HG02852 (cell line): Measurements from ENCODE around the gene ANKRD11.
"Not testable (repeated sequence)": the region's sequence is repeated elsewhere in the genome, so short reads cannot be mapped to it uniquely, and the experiment has no call there.

Experiments
- ATAC-seq: cut with Tn5 transposase; IDR thresholded peaks from one replicate; pipeline ENCODE4 v1.9.1; 2021; ENCODE audit warnings: mild to moderate bottlenecking, moderate library complexity; ENCODE audit not compliant: unreplicated experiment

ANKRD11 gene

GRCh38 chr16:89410322-89410721 is 80.0 kb downstream of the ANKRD11 start:
- no peak for ATAC-seq

GRCh38 chr16:89409161-89409711 is 81.1 kb downstream of the ANKRD11 start:
- ATAC-seq = no peak

- no peak for ATAC-seq
Observed at GRCh38 chr16:89408315-89408714, 82.0 kb downstream of the ANKRD11 start.

- ATAC-seq = no peak
Observed at GRCh38 chr16:89407925-89408300, 82.4 kb downstream of the ANKRD11 start.

- no peak for ATAC-seq
Observed at GRCh38 chr16:89407282-89407924, 83.0 kb downstream of the ANKRD11 start.

- ATAC-seq = no peak
Observed at GRCh38 chr16:89406277-89406888, 84.0 kb downstream of the ANKRD11 start.

- no peak for ATAC-seq
Observed at GRCh38 chr16:89404561-89404960, 85.8 kb downstream of the ANKRD11 start.

GRCh38 chr16:89402962-89403361 is 87.4 kb downstream of the ANKRD11 start:
- no peak for ATAC-seq

- ATAC-seq = no peak
Observed at GRCh38 chr16:89401641-89402445, 88.5 kb downstream of the ANKRD11 start.

- ATAC-seq = no peak
Observed at GRCh38 chr16:89401205-89401604, 89.2 kb downstream of the ANKRD11 start.

GRCh38 chr16:89400740-89401139 is 89.6 kb downstream of the ANKRD11 start:
- no peak for ATAC-seq

GRCh38 chr16:89398924-89399323 is 91.4 kb downstream of the ANKRD11 start:
- ATAC-seq = no peak

GRCh38 chr16:89397331-89397861 is 93.0 kb downstream of the ANKRD11 start:
- no peak for ATAC-seq

- ATAC-seq = no peak
Observed at GRCh38 chr16:89396156-89396555, 94.2 kb downstream of the ANKRD11 start.

GRCh38 chr16:89395150-89396142 is 94.9 kb downstream of the ANKRD11 start:
- ATAC-seq = no peak

GRCh38 chr16:89393738-89394406 is 96.5 kb downstream of the ANKRD11 start:
- ATAC-seq = no peak

GRCh38 chr16:89392881-89393737 is 97.3 kb downstream of the ANKRD11 start:
- ATAC-seq = no peak

GRCh38 chr16:89390224-89390583 is 100.2 kb downstream of the ANKRD11 start:
- not testable (repeated sequence) for ATAC-seq
